ENCODE measurements around the gene ZNF354C. TPM values are rescaled to one million over a fixed set of nuclear protein-coding genes. Genes with fewer than 3 reads are reported as not detected.

The ZNF354C gene
- total and polyA plus RNA-seq, 2 experiments from 2014 or later, result 0.28 to 3.4 TPM

DNA sequence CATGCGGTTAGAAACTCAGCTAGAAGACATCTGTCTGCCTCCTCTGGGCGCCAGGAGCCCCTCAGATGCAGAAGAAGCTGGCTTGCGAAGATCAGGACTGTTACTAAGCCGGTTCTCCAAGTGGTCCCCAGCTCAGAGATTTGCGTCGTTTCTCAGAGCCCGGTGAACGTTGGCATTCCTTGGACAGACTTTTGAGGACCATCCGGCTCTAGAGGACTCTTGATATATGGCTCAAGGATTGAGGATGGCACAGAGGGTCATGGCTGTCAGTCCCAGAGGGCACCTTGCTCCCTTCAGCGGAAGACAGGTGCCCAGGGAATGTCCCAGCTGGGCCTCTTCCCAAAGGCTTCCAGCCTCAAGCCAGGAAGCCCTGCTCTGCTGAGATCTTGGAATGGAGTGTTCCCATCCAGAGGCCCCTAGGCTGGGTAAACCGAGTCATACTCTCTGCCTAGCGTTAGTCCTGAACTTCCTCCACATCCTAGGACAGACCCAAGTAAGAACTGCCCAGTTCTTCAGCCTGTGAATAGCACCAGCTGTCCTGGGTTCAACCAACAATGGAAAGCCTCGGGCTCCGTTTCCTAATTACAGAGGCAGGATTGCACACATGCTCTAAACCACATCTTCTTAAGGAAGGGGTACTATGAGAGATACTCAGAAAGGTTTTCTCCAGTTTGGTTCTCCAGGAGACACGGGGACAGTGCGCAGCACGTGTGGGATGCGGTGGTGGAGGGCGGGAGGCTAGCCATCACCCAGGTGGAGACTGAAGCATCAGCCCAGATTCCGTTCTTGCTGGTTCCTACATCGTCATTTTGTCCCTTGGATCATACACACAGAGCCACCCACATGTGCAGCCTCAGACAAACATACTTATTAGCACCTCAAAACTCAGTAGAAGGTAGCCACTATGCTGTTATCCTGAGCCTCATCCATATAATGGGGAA is 51.4 kb downstream of the ZNF354C start:
- Histone ChIP-seq H3K27ac (no peak overlapping the region), H3K27me3 (no peaks in the 10 kb centered on the region), H3K9me3 (ENCODE audit: low read depth) (no peaks in the 10 kb centered on the region), H3K4me1 (ENCODE audit: low read depth) (no peaks in the 10 kb centered on the region), H3K36me3 (no peaks in the 10 kb centered on the region), H3K4me3 (no peak overlapping the region)
- TF ChIP-seq, protein P1, sequence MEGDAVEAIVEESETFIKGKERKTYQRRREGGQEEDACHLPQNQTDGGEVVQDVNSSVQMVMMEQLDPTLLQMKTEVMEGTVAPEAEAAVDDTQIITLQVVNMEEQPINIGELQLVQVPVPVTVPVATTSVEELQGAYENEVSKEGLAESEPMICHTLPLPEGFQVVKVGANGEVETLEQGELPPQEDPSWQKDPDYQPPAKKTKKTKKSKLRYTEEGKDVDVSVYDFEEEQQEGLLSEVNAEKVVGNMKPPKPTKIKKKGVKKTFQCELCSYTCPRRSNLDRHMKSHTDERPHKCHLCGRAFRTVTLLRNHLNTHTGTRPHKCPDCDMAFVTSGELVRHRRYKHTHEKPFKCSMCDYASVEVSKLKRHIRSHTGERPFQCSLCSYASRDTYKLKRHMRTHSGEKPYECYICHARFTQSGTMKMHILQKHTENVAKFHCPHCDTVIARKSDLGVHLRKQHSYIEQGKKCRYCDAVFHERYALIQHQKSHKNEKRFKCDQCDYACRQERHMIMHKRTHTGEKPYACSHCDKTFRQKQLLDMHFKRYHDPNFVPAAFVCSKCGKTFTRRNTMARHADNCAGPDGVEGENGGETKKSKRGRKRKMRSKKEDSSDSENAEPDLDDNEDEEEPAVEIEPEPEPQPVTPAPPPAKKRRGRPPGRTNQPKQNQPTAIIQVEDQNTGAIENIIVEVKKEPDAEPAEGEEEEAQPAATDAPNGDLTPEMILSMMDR (IDR thresholded peaks at IDR 0.05; ENCODE audit: low read depth, low read length), result no peak
- DNase-seq (ENCODE audit: low read depth in 1 of 2, low spot score in 1 of 2), result no peak

DNA sequence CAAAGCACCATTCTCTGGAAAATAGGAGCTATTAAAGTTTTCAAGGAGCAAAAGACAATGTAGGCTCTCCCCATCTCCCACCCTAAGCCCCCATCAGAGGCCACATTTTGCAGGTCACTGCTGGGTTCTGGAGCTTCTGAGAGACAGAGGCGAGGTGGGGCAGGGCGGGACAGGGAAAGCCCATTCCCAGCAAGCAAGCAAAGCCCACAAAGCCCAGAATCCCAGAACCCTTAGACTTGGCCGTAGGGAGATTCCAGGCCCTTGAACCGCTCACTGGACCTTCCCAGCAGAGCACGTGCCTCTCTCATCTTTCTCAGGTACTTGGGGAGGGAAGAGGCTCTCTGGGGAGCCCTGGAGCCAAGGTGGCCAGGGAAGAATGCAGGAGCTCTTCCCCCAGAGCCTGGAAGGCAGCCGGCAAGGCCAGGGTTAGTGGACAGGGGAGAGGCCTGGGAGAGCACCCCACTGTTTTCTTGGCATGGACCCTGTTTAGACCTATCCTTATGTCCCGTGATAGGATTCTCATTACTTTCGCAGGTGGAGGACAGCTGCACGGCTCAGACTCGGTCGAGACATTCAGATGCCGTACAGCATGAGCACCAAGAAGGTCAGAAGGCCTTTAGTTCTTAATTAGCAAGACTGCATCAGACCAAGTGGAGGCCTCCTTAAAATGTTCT is 52.4 kb downstream of the ZNF354C start:
- Histone ChIP-seq H3K4me1 (ENCODE audit: low read depth) (no peaks in the 10 kb centered on the region), H3K4me3 (no peak overlapping the region), H3K9me3 (ENCODE audit: low read depth) (no peaks in the 10 kb centered on the region), H3K36me3 (no peaks in the 10 kb centered on the region), H3K27me3 (no peaks in the 10 kb centered on the region), H3K27ac (no peak overlapping the region)
- DNase-seq (ENCODE audit: low read depth in 1 of 2, low spot score in 1 of 2), result no peak
- TF ChIP-seq, protein P1 (IDR thresholded peaks at IDR 0.05; ENCODE audit: low read depth, low read length), result no peak

DNA sequence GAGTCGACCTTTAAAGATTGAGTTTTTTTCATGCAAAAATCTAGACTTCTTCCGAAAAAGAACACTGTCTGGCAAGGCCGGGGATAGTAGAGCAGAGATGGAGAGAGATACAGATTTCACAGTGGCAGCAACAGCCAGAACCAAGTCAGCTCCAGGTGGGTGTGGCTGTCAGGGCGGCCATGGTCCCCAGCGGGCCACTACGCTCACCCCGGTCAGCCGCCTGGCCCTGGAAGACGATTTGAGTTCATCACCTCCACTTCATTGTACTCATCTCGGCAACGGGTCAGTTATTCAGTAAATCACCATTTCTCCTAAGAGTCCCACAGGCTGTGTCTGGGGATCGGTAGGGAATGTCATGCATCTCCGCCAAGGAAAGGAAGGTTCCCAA is 53.0 kb downstream of the ZNF354C start:
- no peaks in the 10 kb centered on the region for H3K9me3 ChIP-seq (ENCODE audit: low read depth)
- H3K27me3 ChIP-seq, result no peaks in the 10 kb centered on the region
- H3K4me3 ChIP-seq, result no peak overlapping the region
- no peak for DNase-seq (ENCODE audit: low read depth in 1 of 2, low spot score in 1 of 2)
- no peak overlapping the region for H3K27ac ChIP-seq
- H3K4me1 ChIP-seq (ENCODE audit: low read depth), result no peaks in the 10 kb centered on the region
- TF ChIP-seq, protein P1 (IDR thresholded peaks at IDR 0.05; ENCODE audit: low read depth, low read length), result no peak
- no peaks in the 10 kb centered on the region for H3K36me3 ChIP-seq

DNA sequence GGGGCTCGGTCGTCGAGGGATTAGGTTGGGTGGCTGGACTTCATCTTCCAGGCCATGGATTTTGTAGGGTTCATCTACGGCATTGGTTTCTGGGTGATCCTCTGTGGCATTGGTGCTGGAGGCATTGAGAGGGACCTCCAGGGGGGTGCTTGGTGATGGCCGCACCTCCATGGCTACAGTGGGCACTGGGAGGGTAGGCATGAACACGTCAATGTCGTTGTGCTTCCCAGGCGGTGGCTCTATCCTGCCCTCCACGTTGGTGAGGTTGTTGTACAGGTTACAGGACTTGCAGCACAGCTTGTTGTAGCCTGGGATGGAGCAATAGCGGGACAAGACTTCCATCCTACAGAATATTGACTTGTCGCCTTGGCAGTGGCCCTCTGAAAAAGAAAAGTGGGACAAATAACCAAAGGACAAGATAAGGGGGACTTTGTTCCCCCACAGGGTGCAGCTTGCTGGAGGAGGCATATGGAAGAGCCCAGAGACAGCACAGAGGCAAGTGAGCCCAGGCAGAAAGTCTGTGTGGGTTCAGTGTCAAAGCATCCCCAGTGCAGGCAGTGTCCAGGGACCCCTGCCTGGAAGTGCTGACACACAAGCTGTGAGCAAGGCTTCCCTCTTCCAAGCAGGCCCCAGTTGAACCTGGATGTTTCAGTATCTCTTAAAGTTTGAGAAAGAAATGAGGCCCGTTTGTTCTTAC is 53.9 kb downstream of the ZNF354C start:
- Histone ChIP-seq H3K4me3 (no peak overlapping the region), H3K36me3 (no peaks in the 10 kb centered on the region), H3K9me3 (ENCODE audit: low read depth) (no peaks in the 10 kb centered on the region), H3K27me3 (no peaks in the 10 kb centered on the region), H3K4me1 (ENCODE audit: low read depth) (no peaks in the 10 kb centered on the region), H3K27ac (no peak overlapping the region)
- DNase-seq (ENCODE audit: low read depth in 1 of 2, low spot score in 1 of 2), result no peak
- TF ChIP-seq, protein P1 (IDR thresholded peaks at IDR 0.05; ENCODE audit: low read depth, low read length), result no peak

DNA sequence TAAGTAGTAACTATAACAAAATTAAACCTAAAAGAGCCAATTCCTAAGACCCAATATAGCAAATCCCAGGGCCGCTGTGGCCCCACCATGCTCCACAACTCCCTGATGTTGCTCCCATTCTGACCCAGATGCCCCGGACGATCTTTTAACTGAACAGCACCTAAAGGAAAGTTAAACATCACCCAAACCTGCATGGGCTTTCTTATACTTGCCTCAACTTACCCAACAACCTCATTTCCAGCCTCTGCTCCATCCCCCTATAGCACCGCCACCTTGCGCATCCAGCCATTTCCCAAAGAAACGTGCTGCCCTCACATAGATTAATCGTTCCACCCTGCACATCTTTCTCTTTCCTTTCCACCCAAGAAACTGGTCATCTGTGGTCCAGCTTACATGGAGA is 54.6 kb downstream of the ZNF354C start:
- Histone ChIP-seq H3K9me3 (ENCODE audit: low read depth) (no peaks in the 10 kb centered on the region), H3K4me3 (no peak overlapping the region), H3K36me3 (no peaks in the 10 kb centered on the region), H3K4me1 (ENCODE audit: low read depth) (no peaks in the 10 kb centered on the region), H3K27ac (no peak overlapping the region), H3K27me3 (no peaks in the 10 kb centered on the region)
- no peak for DNase-seq (ENCODE audit: low read depth in 1 of 2, low spot score in 1 of 2)
- TF ChIP-seq, protein P1 (IDR thresholded peaks at IDR 0.05; ENCODE audit: low read depth, low read length), result no peak

Measured in cardiac muscle cell (in vitro differentiated cells and primary cell).